ENCODE data around the gene GADD45A. TPM values are rescaled to one million over a fixed set of nuclear protein-coding genes. Genes with fewer than 3 reads are reported as not detected.
A peak's percentile ranks its signal among the peaks of the same experiment; 100 is the strongest.

GADD45A gene
- total and polyA plus RNA-seq, 9 of the 15 experiments (the other 6 are each of a cell fraction or from before 2014, with no cell fraction given): 21.3 to 156 (median 62.1) TPM

- TF ChIP-seq, protein P1, sequence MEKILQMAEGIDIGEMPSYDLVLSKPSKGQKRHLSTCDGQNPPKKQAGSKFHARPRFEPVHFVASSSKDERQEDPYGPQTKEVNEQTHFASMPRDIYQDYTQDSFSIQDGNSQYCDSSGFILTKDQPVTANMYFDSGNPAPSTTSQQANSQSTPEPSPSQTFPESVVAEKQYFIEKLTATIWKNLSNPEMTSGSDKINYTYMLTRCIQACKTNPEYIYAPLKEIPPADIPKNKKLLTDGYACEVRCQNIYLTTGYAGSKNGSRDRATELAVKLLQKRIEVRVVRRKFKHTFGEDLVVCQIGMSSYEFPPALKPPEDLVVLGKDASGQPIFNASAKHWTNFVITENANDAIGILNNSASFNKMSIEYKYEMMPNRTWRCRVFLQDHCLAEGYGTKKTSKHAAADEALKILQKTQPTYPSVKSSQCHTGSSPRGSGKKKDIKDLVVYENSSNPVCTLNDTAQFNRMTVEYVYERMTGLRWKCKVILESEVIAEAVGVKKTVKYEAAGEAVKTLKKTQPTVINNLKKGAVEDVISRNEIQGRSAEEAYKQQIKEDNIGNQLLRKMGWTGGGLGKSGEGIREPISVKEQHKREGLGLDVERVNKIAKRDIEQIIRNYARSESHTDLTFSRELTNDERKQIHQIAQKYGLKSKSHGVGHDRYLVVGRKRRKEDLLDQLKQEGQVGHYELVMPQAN (IDR thresholded peaks at IDR 0.05; ENCODE audit: borderline replicate concordance): no peak
- TF ChIP-seq U2AF1 (optimal IDR thresholded peaks at IDR 0.05; ENCODE audit: low read depth, low read length) (no peak), EP300 (IDR thresholded peaks at IDR 0.05; ENCODE audit: low read length) (peak; percentile 88), MYNN (IDR thresholded peaks at IDR 0.05) (peak; percentile 87), MYNN (CRISPR knock-in tag; IDR thresholded peaks at IDR 0.05) (no peak), RBBP5 (IDR thresholded peaks at IDR 0.05; ENCODE audit: borderline replicate concordance, insufficient read depth, low read length, poor library complexity, severe bottlenecking) (peak; percentile 87), ZNF695 (CRISPR knock-in tag; IDR thresholded peaks at IDR 0.05) (no peak), RBM39 (optimal IDR thresholded peaks at IDR 0.05; ENCODE audit: low read depth, low read length) (no peak), ETV5 (CRISPR knock-in tag; IDR thresholded peaks at IDR 0.05; ENCODE audit: low read depth) (peak; percentile 79), RBM34 (IDR thresholded peaks at IDR 0.05; ENCODE audit: borderline replicate concordance, insufficient read depth, low read length) (no peak), NONO (IDR thresholded peaks at IDR 0.05; ENCODE audit: low read depth in 2 of 2, low read length in 1 of 2) (0 out of 4 replicates have a peak, but pooled peaks of 1 of the 2 experiments have one; percentile 39), ESRRA (IDR thresholded peaks at IDR 0.05; ENCODE audit: borderline replicate concordance, low read depth) (peak; percentile 61), ZBTB17 (CRISPR knock-in tag; IDR thresholded peaks at IDR 0.05) (0 out of 2 replicates have a peak, but pooled peaks have one; percentile 18)
- TF ChIP-seq, protein P2, sequence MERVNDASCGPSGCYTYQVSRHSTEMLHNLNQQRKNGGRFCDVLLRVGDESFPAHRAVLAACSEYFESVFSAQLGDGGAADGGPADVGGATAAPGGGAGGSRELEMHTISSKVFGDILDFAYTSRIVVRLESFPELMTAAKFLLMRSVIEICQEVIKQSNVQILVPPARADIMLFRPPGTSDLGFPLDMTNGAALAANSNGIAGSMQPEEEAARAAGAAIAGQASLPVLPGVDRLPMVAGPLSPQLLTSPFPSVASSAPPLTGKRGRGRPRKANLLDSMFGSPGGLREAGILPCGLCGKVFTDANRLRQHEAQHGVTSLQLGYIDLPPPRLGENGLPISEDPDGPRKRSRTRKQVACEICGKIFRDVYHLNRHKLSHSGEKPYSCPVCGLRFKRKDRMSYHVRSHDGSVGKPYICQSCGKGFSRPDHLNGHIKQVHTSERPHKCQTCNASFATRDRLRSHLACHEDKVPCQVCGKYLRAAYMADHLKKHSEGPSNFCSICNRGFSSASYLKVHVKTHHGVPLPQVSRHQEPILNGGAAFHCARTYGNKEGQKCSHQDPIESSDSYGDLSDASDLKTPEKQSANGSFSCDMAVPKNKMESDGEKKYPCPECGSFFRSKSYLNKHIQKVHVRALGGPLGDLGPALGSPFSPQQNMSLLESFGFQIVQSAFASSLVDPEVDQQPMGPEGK (CRISPR knock-in tag; IDR thresholded peaks at IDR 0.05; ENCODE audit: borderline replicate concordance): no peak
Measured at GRCh38 chr1:67733681-67734322, 48.8 kb downstream of the GADD45A start (continued).
